Suprapubic skin (tissue), 3 donors: ENCODE measurements around the gene CD63.

ENCODE experiments used
- EP300 ChIP-seq: sonication (generic); formaldehyde crosslinking; IDR thresholded peaks from one replicate; pipeline ENCODE4 v1.6.1; 2017; ENCODE audit warnings: antibody characterized with exemption
- TF ChIP-seq, protein P1 (sequence below), 2 donors: fragments of 200-600 bp in 1 of 2; fragments of 450-650 bp in 1 of 2; sonication (generic) in 1 of 2; IDR thresholded peaks; one replicate each; pipeline ENCODE4 v1.5.1; 2016 to 2019; ENCODE audit warnings: antibody characterized with exemption in 2 of 2, mild to moderate bottlenecking in 1 of 2, moderate library complexity in 1 of 2

- TF ChIP-seq, protein P1, sequence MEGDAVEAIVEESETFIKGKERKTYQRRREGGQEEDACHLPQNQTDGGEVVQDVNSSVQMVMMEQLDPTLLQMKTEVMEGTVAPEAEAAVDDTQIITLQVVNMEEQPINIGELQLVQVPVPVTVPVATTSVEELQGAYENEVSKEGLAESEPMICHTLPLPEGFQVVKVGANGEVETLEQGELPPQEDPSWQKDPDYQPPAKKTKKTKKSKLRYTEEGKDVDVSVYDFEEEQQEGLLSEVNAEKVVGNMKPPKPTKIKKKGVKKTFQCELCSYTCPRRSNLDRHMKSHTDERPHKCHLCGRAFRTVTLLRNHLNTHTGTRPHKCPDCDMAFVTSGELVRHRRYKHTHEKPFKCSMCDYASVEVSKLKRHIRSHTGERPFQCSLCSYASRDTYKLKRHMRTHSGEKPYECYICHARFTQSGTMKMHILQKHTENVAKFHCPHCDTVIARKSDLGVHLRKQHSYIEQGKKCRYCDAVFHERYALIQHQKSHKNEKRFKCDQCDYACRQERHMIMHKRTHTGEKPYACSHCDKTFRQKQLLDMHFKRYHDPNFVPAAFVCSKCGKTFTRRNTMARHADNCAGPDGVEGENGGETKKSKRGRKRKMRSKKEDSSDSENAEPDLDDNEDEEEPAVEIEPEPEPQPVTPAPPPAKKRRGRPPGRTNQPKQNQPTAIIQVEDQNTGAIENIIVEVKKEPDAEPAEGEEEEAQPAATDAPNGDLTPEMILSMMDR (IDR thresholded peaks at IDR 0.05), result no peak
- TF ChIP-seq EP300, result no peak
These were observed 5.0 kb upstream of the CD63 start for GRCh38 chr12:55733858-55734257.
